Measurements from ENCODE around the gene ANKRD11.
"Not testable (repeated sequence)": the region's sequence is repeated elsewhere in the genome, so short reads cannot be mapped to it uniquely, and the experiment has no call there.

- not testable (repeated sequence) for TF ChIP-seq CTCF, POLR2A (IDR thresholded peaks at IDR 0.05)
Observed at GRCh38 chr16:89390224-89390583, 100.2 kb downstream of the ANKRD11 start.
